ENCODE data around the gene ODF4.

The ODF4 gene

DNA sequence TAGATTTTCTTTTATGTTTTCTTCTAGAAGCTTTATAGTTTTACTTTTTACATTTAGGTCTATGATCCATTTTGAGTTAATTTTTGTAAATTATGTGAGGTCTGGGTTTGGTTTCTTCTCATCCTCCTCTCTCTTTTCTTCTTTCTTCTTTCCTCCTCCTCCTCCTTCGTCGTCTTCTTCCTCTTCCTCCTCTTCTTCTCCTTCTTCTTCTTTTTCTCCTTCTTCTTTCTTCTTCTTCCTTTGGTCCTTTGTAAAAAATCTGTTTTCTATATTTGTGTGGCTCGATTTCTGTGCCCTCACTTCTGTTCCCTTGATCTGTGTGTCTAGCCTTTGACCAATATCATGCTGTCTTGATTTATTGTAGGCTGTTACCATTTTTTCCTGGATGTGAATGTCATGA, 39.4 kb upstream of the ODF4 start:
- no peak overlapping the region for H3K4me3 ChIP-seq
- TF ChIP-seq, protein P1, sequence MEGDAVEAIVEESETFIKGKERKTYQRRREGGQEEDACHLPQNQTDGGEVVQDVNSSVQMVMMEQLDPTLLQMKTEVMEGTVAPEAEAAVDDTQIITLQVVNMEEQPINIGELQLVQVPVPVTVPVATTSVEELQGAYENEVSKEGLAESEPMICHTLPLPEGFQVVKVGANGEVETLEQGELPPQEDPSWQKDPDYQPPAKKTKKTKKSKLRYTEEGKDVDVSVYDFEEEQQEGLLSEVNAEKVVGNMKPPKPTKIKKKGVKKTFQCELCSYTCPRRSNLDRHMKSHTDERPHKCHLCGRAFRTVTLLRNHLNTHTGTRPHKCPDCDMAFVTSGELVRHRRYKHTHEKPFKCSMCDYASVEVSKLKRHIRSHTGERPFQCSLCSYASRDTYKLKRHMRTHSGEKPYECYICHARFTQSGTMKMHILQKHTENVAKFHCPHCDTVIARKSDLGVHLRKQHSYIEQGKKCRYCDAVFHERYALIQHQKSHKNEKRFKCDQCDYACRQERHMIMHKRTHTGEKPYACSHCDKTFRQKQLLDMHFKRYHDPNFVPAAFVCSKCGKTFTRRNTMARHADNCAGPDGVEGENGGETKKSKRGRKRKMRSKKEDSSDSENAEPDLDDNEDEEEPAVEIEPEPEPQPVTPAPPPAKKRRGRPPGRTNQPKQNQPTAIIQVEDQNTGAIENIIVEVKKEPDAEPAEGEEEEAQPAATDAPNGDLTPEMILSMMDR (IDR thresholded peaks at IDR 0.05): no peak
- H3K4me1 ChIP-seq: peaks cover 0 to 3% (median 0%) of the 10 kb centered on the region in 4 donors
- no peaks in the 10 kb centered on the region for H3K9me3 ChIP-seq
- intact Hi-C loops (cut with DNase I; ENCODE audit: low total_unique reads): loop anchor here (10.0 kb wide), 1 partner anchor 185 kb away; the partner anchor contains the start of gene ALOXE3
- no peaks in the 10 kb centered on the region for H3K27me3 ChIP-seq
- DNase-seq: no peak
- H3K27ac ChIP-seq: no peak overlapping the region
- H3K36me3 ChIP-seq: no peaks in the 10 kb centered on the region

DNA sequence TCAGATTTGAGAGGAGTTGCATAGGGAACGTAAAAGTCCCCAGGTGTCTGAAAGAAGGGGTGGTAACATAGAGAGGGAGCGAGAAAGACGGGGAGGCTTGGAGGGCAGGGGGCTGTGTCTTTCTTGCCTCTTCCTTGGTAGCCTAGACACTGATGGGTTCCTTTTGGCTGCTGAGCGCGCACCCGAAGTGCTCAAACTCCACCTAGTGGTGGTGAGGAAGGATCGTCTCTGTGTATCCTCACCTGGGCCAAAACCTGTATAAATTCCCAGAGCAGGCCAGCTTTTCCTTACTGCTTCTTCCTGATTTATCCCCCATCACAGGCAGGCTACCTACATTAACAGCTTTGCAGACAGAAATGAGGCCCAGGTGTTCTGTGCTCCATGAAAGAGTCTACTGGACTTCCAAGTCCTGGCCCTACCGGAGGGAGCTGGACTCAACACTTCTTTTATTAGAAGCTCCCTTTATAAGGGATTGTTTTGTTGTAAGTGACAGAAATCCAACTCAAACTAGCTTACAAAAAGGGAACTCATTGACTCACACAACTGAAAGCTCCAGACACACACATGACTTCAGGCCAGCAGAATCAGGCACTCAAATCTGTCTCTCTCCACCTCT, 38.9 kb upstream of the ODF4 start:
- no peaks in the 10 kb centered on the region for H3K36me3 ChIP-seq
- H3K4me1 ChIP-seq: peaks cover 0 to under 1% (median 0%) of the 10 kb centered on the region in 4 donors
- DNase-seq: peak in 1 of 2 donors; percentile 50
- H3K27me3 ChIP-seq: no peaks in the 10 kb centered on the region
- intact Hi-C loops (cut with DNase I; ENCODE audit: low total_unique reads): loop anchor here (10.0 kb wide), 1 partner anchor 186 kb away; the partner anchor contains the start of gene ALOXE3
- no peak overlapping the region for H3K4me3 ChIP-seq
- H3K9me3 ChIP-seq: no peaks in the 10 kb centered on the region
- TF ChIP-seq, protein P1 (IDR thresholded peaks at IDR 0.05): peak; percentile 76 to 82
- no peak overlapping the region for H3K27ac ChIP-seq

DNA sequence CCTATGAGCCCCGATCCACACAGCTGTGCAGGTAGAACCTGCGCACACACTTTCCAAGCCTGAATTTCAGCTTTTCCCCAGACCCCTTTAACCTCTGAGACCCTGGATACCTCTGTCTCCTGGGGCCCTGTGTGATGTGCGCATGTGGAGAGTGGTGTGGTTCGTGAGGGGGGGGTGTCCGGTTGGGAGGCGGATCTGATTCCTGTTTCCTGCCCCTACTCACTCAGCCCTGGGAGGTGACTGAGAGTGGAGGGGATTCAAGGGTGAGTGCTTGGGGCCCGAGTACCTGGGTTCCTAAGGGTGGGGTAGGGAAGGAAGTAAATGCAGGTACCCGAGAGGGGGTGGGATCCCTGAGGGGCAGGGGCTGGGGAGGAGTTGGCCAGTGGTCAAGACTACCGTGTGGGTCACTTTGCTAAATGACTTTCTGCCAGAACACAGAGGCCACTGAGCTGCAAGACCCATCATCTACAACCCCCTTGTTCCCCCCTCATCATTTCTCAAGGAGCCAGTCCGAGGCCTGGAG, 29.0 kb upstream of the ODF4 start:
- H3K27me3 ChIP-seq: peaks cover 0 to 50% of the 10 kb centered on the region in 2 donors
- no peaks in the 10 kb centered on the region for H3K9me3 ChIP-seq
- peaks cover 0 to 12% (median 7%) of the 10 kb centered on the region in 4 donors for H3K4me1 ChIP-seq
- H3K27ac ChIP-seq: no peak overlapping the region
- no peaks in the 10 kb centered on the region for H3K36me3 ChIP-seq
- TF ChIP-seq, protein P1 (IDR thresholded peaks at IDR 0.05): no peak
- intact Hi-C loops (cut with DNase I; ENCODE audit: low total_unique reads): loop anchor here (5.0 kb wide), 1 partner anchor 48 kb away; no protein-coding TSS in a partner anchor
- peak overlapping the region; percentile 5 to 16 for H3K4me3 ChIP-seq
- DNase-seq: no peak

DNA sequence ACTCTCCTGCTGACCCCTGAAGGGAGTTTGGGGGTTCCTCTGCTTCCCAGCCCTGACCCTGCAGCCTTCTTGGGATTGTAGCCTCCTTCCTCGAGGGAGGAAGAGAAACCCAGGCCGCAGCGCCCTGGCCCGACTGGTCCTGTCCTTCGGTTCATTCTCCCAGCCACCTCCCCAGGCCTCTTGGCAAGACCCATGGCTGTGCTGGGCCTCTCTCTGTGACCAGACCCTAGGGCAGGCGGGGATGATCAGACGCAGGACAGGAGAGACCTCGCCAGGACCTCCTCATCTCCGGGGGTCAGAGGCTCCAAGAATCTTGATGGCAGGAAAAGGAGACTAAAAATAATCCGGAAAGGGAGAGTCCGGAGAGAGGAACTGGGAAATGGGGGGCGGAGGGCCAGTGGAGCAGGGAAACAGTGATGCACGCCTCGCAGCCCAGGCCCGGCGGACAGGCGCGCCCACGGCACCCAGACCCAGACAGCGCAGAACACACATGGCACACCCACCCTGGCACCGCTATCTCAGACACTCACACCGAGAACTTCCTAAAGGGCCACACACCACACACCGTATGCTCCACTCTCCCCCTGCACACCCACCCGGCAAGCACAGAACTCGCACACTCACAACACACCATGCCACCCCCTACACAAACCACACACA, 28.4 kb upstream of the ODF4 start:
- Histone ChIP-seq H3K36me3 (no peaks in the 10 kb centered on the region), H3K9me3 (no peaks in the 10 kb centered on the region), H3K4me3 (peak overlapping the region; percentile 5 to 16), H3K27ac (no peak overlapping the region), H3K27me3 (peaks cover 0 to 56% of the 10 kb centered on the region in 2 donors), H3K4me1 (peaks cover 0 to 16% (median 9%) of the 10 kb centered on the region in 4 donors)
- DNase-seq: no peak
- intact Hi-C loops (cut with DNase I; ENCODE audit: low total_unique reads): loop anchor here (5.0 kb wide), 1 partner anchor 49 kb away; no protein-coding TSS in a partner anchor
- TF ChIP-seq, protein P1 (IDR thresholded peaks at IDR 0.05): no peak

DNA sequence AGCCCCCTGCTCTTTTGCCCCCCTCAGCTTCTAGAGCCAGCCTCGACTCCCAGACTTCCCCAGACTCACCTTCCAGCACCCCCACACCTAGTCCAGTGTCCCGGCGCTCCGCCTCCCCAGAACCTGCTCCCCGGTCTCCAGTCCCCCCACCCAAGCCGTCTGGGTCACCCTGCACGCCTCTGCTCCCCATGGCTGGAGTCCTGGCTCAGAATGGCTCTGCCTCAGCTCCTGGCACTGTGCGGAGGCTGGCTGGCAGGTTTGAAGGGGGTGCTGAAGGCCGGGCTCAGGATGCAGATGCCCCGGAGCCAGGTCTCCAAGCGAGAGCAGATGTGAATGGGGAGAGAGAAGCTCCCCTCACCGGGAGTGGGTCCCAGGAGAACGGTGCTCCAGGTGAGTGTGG, 27.4 kb upstream of the ODF4 start:
- Histone ChIP-seq H3K4me1 (peaks cover 0 to 16% (median 9%) of the 10 kb centered on the region in 4 donors), H3K9me3 (no peaks in the 10 kb centered on the region), H3K27me3 (peaks cover 0 to 66% of the 10 kb centered on the region in 2 donors), H3K36me3 (no peaks in the 10 kb centered on the region), H3K4me3 (no peak overlapping the region), H3K27ac (no peak overlapping the region)
- TF ChIP-seq, protein P1 (IDR thresholded peaks at IDR 0.05): no peak
- no peak for DNase-seq
- intact Hi-C loops (cut with DNase I; ENCODE audit: low total_unique reads): loop anchor here (5.0 kb wide), 1 partner anchor 50 kb away; no protein-coding TSS in a partner anchor

All from tibial artery (tissue), 4 donors.